GM21447 (cell line): Measurements from ENCODE around the gene LMBR1.
"Not testable (repeated sequence)": the region's sequence is repeated elsewhere in the genome, so short reads cannot be mapped to it uniquely, and the experiment has no call there.

ENCODE experiments used
- ATAC-seq: cut with Tn5 transposase; IDR thresholded peaks from one replicate; pipeline ENCODE4 v1.9.1; 2021; ENCODE audit not compliant: unreplicated experiment

Gene LMBR1

DNA sequence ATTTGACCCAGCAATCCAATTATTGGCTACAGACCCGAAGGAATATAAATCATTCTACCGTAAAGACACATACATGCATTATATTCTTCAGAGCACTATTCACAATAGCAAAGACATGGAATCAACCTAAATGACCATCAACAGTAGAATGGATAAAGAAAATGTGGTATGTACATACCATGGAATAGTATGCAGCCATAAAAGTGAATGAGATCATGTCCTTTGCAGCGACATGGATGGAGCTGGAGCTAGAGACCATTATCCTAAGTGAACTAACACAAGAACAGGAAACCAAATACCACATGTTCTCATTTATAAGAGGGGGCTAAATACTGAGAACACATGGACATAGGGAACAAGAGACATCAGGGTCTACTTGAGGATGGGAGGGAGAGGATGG, 44.0 kb downstream of the LMBR1 start:
- ATAC-seq: no peak

GRCh38 chr7:156845379-156846101, 47.4 kb downstream of the LMBR1 start:
- no peak for ATAC-seq

GRCh38 chr7:156843582-156843981, 49.4 kb downstream of the LMBR1 start:
- not testable (repeated sequence) for ATAC-seq

DNA sequence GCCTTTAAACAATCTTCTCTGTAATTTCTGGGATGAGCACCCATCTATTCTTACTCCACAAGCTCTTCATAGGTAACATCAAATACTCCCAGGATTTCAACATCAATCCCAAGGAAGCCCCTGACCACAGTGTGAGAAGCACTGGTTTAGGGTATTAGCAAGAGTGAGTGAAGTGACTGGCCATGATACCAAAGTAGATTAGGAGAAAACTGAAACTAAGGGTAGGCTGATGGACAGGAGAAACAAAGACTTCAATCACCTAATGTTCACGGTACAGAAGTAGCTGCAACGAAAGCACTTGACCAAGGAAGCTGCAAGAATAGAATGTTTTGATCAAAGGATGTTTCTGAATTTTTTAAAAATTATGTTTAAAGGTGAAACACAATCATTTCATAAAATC, 49.8 kb downstream of the LMBR1 start:
- ATAC-seq: no peak

- ATAC-seq: no peak
These were observed 50.2 kb downstream of the LMBR1 start for GRCh38 chr7:156842740-156843140.

GRCh38 chr7:156842317-156842716, 50.7 kb downstream of the LMBR1 start:
- no peak for ATAC-seq

- no peak for ATAC-seq
These were observed 51.5 kb downstream of the LMBR1 start for GRCh38 chr7:156841497-156841896.

DNA sequence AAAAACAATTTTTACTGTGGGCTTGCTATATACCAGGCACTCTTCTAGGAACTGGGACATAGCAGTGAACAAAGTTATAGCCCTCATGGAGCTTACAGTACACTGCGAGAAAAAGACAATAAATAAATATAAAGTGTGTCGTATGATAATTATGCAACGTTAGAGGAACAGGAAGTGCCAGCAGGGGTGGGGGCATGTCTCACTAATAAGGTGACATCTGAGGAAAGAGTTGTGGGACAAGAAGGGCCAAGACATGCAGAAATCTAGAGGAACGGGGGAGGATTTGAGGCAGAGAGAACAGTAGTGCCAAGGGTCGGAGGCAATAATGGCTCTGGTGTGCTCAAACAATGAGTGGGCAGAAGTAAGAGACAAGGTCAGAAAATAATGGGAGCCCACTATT, 52.8 kb downstream of the LMBR1 start:
- no peak for ATAC-seq

DNA sequence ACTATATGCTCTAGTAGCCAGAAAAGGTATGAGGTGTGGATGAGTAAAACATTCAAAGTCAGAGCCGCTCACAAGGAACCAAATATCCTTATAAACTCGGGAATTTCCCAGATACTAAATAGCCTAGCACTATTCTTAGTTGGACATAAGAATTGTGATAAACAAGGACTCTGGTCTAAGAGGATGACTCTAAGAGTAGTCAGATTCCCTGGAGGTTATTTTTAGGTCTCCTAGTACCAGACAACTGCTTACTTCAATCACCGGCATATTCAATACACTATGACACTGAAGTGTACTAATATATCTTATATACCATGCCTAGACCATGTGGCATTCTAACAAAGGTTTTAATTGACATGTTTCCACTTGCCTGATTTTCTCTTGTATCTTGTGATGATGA, 56.5 kb downstream of the LMBR1 start:
- ATAC-seq: no peak

DNA sequence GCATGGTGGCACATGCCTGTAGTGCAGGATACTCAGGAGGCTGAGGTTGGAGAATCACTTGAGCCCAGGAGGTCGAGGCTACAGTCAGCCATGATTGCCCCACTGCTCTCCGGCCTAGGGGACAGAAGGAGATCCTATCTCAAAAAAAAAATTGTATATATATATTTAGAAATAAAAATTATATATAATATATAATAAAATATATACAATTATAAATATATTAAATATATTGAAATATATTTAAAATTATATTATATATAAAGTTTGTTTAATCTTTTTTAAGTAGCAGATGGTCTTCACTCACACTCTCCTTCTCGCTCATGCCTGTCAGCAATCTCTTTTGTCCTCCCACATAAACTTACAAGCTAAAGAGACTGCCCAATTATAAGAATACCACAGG, 58.5 kb downstream of the LMBR1 start:
- no peak for ATAC-seq

DNA sequence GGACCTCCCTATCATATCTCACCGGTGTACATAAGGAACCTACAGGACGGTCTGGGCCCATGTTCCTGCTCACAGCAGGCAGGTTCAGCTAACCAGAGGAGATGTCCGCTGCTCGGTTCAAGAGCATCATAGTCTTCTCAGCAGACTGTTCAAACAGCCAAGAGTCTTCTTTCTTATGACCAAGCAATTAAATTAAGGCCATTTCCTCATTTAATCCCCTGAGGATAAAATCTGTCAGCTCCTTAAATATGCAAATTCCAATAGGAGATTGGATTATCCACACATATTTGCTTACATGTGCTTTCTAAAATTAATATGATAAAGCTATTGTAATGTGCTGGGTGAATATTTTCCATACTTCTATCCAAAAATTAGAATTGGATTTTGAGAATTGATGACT, 59.7 kb downstream of the LMBR1 start:
- ATAC-seq: no peak

DNA sequence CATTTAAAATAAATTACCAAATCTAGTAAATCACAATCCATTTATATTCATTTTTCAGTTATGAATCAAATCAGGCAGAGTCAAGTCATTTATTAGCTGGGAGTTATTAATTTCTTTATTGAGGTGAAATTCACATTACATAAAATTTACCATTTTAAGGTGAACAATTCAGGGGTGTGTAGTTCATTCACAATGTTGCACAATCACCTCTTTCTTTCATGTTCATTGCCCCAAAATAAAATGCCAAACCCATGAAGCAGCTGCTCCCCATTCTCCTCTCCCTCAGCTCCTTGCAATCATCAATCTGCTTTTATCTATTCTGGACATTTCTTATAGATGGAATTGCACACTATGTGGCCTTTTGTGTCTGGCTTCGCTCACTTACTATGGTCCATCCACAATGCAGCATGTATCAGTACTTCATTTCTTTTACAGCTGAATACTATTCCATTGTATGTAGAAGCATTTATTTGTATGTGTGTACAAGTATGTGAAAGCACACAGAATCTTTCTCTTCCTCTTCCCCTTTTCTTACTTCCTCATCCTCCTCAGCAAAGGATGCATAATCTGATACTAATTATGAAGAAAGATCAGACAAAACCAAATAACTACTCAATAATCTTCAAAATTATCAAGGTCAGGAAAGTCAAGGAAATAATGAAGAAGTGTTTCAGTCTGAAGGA, 60.6 kb downstream of the LMBR1 start:
- no peak for ATAC-seq

- ATAC-seq: no peak
These were observed 63.2 kb downstream of the LMBR1 start for GRCh38 chr7:156829669-156830336.

DNA sequence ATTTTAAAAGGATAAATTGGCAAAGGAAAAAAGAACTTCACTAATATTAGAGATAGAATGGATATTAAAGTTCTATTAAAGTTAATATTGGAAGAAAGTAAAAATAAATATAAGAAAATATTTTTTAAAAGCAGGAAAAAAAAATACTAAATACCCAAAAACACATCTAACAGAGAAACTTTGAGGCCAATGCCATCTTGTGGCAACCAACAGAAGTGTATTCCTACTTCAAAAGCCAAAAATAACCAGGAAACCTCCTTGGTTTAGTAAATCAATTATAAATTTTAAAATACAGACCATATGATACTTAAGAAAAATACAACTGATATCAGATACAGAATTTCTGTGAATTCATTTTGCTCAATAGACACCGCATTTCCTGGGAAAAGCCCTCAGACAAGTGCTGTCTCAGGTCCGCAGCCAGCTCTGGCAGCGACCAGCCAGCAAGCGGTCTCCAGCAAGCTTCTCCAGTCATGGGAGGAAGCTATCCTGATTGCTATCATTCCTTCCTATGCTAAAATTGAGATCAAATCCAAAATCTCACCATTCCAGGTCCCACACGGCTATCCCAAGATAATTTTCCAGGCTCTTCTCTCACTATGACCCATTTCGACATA, 65.3 kb downstream of the LMBR1 start:
- no peak for ATAC-seq

DNA sequence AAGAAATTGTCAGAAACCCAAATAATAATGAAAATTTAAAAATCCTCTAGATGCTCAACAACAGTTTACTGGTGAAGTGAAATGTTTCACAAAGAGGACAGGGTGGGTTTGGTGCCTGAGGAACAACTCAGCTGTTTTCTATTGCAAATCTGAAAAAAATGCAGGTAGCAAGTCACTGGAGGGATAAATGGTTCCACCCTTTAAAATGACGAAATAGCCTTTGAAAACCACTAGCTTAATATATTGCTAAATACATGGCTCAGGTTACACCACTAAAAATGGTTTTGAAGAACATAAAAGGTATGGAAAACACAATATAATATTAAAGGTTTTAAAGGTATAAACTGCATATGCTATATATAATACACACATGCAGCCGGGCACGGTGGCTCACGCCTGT, 69.5 kb downstream of the LMBR1 start:
- no peak for ATAC-seq

DNA sequence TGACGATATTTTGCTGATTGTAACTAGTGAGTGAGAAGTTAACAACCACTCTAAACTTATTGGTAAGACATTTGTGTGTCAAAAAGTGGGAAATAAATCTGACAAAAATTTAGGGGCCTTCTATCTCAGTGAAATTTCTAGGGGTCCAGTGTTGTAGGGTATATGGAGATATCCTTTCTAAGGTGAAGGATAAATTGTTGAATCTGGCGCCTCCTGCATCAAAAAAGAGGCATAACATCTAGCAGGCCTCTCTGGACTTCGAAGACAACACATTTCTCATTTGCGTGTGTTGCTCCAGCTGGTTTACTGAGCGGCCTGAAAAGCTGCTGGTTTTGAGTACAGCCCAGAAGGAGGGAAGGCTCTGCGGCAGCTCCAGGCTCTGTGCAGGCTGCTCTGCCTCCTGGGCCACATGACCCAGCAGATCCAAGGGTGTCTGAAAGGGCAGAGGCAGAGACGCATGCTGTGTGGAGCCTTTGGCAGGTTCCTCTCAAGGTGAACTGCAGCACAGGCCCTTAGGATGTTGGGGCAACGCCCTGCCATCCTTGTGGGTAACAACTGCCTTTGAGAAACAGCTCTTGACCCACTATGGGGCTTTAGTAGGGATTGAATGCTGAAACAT, 72.4 kb downstream of the LMBR1 start:
- no peak for ATAC-seq

DNA sequence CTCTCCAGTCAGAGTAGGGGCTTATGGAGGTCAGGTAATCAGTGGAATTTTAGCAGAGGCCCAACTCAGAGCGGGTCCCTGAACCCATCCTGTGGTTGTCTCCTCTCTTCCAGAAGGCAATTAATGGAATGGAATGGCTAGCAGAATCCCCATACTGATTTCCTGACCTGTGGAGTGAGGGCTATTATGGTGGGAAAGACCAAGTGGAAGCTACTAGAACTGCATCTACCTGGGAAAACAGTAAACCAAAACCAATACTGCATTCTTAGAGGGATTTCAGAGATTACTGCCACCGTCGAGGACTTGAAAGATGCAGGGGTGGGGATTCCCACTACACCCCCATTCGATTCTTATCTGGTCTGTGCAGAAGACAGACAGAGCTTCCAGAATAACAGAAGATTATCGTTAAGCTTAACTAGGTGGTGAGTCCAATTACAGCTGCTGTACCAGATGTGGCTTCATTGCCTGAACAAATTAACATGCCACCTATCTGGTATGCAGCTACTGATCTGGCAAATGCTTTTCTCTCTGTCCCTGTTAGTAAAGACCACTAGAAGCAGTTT, 73.2 kb downstream of the LMBR1 start:
- ATAC-seq: no peak

GRCh38 chr7:156818133-156818532, 74.8 kb downstream of the LMBR1 start:
- ATAC-seq: no peak

DNA sequence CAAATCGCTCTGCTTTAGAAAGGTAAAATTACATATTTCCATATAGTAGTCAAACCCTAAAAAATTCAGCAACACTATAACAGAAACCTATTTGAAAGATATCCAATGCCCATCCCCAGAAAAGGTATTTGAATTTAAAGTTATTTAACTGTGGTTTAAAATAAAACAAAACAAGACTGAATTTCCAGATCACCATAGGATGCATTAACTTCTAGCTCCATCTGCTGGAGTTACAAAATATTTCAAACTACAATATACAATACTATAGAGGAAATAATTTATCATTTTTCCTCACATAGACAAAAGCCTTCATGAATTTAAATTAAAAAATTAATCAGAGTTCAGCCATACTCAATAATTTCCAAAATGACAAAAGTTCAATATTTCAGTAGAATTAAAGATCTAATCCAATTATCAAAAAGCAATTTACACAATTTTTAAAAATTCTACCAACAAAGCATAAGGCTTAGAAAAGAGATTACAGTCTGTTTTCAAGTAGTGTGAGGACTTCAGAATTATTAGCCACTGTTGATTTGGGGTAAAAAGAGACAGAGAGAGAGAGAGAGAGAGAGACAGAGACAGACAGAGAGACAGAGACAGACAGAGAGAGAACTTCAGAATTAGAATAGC, 75.9 kb downstream of the LMBR1 start:
- no peak for ATAC-seq

GRCh38 chr7:156811706-156812105, 81.3 kb downstream of the LMBR1 start:
- ATAC-seq: no peak

DNA sequence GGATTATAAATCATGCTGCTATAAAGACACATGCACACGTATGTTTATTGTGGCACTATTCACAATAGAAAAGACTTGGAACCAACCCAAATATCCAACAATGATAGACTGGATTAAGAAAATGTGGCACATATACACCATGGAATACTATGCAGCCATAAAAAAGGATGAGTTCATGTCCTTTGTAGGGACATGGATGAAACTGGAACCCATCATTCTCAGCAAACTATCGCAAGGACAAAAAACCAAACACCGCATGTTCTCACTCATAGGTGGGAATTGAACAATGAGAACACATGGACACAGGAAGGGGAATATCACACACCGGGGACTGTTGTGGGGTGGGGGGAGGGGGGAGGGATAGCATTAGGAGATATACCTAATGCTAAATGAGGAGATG, 89.3 kb downstream of the LMBR1 start:
- ATAC-seq: not testable (repeated sequence)
